Measurements from ENCODE around the gene FARS2.
A peak's percentile ranks its signal among the peaks of the same experiment; 100 is the strongest.

FARS2 gene

GRCh38 chr6:5670811-5671561 is 409.7 kb downstream of the FARS2 start:
- Histone ChIP-seq H3K36me3 (ENCODE audit: control insufficient read depth, insufficient read depth, low read length) (no peaks in the 10 kb centered on the region), H3K4me3 (ENCODE audit: extremely low read depth, insufficient read depth, low read length, poor library complexity, severe bottlenecking) (no peak overlapping the region), H3K4me1 (ENCODE audit: control insufficient read depth, insufficient read depth, low read length, poor library complexity, severe bottlenecking) (peaks cover 14% of the 10 kb centered on the region), H3K27ac (ENCODE audit: low read depth, low read length, severe bottlenecking) (no peak overlapping the region), H3K9me3 (ENCODE audit: control insufficient read depth, low read length) (no peaks in the 10 kb centered on the region)
- 79 to 100% methylated on average over 1 to 4 of the region's 7 CpGs for WGBS, 2 experiments (ENCODE audit: insufficient coverage in 2 of 2)

GRCh38 chr6:5671601-5672559 is 410.6 kb downstream of the FARS2 start:
- WGBS, 2 experiments (ENCODE audit: insufficient coverage in 2 of 2), result 87 to 94% methylated on average over 14 to 18 of the region's 22 CpGs
- no peaks in the 10 kb centered on the region for H3K36me3 ChIP-seq (ENCODE audit: control insufficient read depth, insufficient read depth, low read length)
- peaks cover 14% of the 10 kb centered on the region for H3K4me1 ChIP-seq (ENCODE audit: control insufficient read depth, insufficient read depth, low read length, poor library complexity, severe bottlenecking)
- no peaks in the 10 kb centered on the region for H3K9me3 ChIP-seq (ENCODE audit: control insufficient read depth, low read length)
- H3K4me3 ChIP-seq (ENCODE audit: extremely low read depth, insufficient read depth, low read length, poor library complexity, severe bottlenecking), result no peak overlapping the region
- peak overlapping the region; percentile 47 for H3K27ac ChIP-seq (ENCODE audit: low read depth, low read length, severe bottlenecking)

GRCh38 chr6:5672581-5673011 is 411.3 kb downstream of the FARS2 start:
- peaks cover 14% of the 10 kb centered on the region for H3K4me1 ChIP-seq (ENCODE audit: control insufficient read depth, insufficient read depth, low read length, poor library complexity, severe bottlenecking)
- H3K4me3 ChIP-seq (ENCODE audit: extremely low read depth, insufficient read depth, low read length, poor library complexity, severe bottlenecking), result no peak overlapping the region
- WGBS, 2 experiments (ENCODE audit: insufficient coverage in 2 of 2), result 50 to 60% methylated on average over 2 of the region's 3 CpGs
- peak overlapping the region; percentile 47 for H3K27ac ChIP-seq (ENCODE audit: low read depth, low read length, severe bottlenecking)
- no peaks in the 10 kb centered on the region for H3K36me3 ChIP-seq (ENCODE audit: control insufficient read depth, insufficient read depth, low read length)
- no peaks in the 10 kb centered on the region for H3K9me3 ChIP-seq (ENCODE audit: control insufficient read depth, low read length)

GRCh38 chr6:5673019-5673790 is 411.9 kb downstream of the FARS2 start:
- Histone ChIP-seq H3K9me3 (ENCODE audit: control insufficient read depth, low read length) (no peaks in the 10 kb centered on the region), H3K36me3 (ENCODE audit: control insufficient read depth, insufficient read depth, low read length) (no peaks in the 10 kb centered on the region), H3K4me3 (ENCODE audit: extremely low read depth, insufficient read depth, low read length, poor library complexity, severe bottlenecking) (no peak overlapping the region), H3K4me1 (ENCODE audit: control insufficient read depth, insufficient read depth, low read length, poor library complexity, severe bottlenecking) (peaks cover 14% of the 10 kb centered on the region), H3K27ac (ENCODE audit: low read depth, low read length, severe bottlenecking) (no peak overlapping the region)
- WGBS, 2 experiments (ENCODE audit: insufficient coverage in 2 of 2), result 84 to 86% methylated on average over 10 to 13 of the region's 13 CpGs

DNA sequence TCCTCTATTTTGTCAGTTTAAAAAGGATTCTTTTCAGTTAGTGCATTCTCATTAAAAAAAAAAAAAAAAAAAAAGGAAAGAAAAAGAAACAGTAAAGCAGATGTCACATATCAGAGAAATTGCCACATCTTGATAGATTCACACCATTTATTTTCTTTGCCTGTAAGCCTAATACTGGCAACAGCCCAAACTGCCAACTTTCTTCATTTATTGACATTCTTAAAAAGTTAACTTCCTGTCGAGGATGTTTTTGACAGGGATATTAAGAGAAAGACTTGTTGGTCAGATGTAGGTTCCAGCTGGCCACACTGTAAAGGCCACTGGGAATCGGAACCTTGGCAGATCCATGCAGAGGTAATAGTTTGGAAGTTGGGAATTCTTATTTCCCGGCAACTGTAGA is 412.8 kb downstream of the FARS2 start:
- H3K36me3 ChIP-seq (ENCODE audit: control insufficient read depth, insufficient read depth, low read length), result no peaks in the 10 kb centered on the region
- no peaks in the 10 kb centered on the region for H3K9me3 ChIP-seq (ENCODE audit: control insufficient read depth, low read length)
- H3K27ac ChIP-seq (ENCODE audit: low read depth, low read length, severe bottlenecking), result no peak overlapping the region
- peaks cover 14% of the 10 kb centered on the region for H3K4me1 ChIP-seq (ENCODE audit: control insufficient read depth, insufficient read depth, low read length, poor library complexity, severe bottlenecking)
- WGBS, 2 experiments (ENCODE audit: insufficient coverage in 2 of 2), result 100% methylated on average over 1 to 2 of the region's 3 CpGs
- no peak overlapping the region for H3K4me3 ChIP-seq (ENCODE audit: extremely low read depth, insufficient read depth, low read length, poor library complexity, severe bottlenecking)

DNA sequence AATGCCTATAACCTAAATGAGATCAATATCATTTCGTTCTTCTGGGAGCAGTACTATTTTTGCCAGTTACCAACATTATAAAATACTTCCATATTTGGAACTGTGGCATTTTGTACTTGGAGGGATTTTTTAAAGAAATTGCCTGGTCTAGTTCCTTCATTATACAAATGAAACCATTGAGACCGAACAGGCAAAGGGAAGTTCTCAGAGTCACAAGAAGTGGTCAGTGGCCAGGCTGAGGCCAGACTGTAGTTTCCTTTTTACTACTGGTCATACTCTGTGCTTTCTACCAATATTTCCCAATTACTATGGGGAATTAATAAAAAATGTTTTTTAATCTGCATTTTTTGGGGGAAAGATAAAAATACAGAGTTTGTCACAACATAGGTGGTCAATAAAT is 413.4 kb downstream of the FARS2 start:
- WGBS, 2 experiments (ENCODE audit: insufficient coverage in 2 of 2), result 100% methylated on average over 1 of the region's 2 CpGs; no CpG with 5 or more reads in 1 of the 2 experiments
- Histone ChIP-seq H3K27ac (ENCODE audit: low read depth, low read length, severe bottlenecking) (no peak overlapping the region), H3K36me3 (ENCODE audit: control insufficient read depth, insufficient read depth, low read length) (no peaks in the 10 kb centered on the region), H3K4me3 (ENCODE audit: extremely low read depth, insufficient read depth, low read length, poor library complexity, severe bottlenecking) (no peak overlapping the region), H3K4me1 (ENCODE audit: control insufficient read depth, insufficient read depth, low read length, poor library complexity, severe bottlenecking) (peaks cover 16% of the 10 kb centered on the region), H3K9me3 (ENCODE audit: control insufficient read depth, low read length) (no peaks in the 10 kb centered on the region)

DNA sequence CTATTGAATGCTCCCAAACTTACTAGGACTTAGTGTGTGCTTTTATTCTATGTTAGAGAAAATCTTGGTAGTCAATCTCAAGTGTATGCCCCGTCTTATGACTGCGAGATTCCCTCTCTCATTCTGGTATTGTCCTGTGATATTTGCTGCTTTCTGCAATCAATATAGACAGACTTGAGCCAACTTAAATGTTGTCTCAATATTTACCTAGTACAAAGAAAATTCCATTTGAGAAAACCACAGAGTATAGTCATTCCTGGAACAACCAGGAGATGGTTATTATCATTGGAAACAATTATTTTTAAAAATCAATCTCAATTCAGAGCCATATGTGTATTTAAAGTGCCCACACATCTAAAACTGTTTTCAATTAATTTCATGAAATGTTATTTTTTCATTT is 415.4 kb downstream of the FARS2 start:
- Histone ChIP-seq H3K36me3 (ENCODE audit: control insufficient read depth, insufficient read depth, low read length) (no peaks in the 10 kb centered on the region), H3K27ac (ENCODE audit: low read depth, low read length, severe bottlenecking) (no peak overlapping the region), H3K4me3 (ENCODE audit: extremely low read depth, insufficient read depth, low read length, poor library complexity, severe bottlenecking) (no peak overlapping the region), H3K9me3 (ENCODE audit: control insufficient read depth, low read length) (no peaks in the 10 kb centered on the region), H3K4me1 (ENCODE audit: control insufficient read depth, insufficient read depth, low read length, poor library complexity, severe bottlenecking) (peaks cover 17% of the 10 kb centered on the region)
- no CpG with 5 or more reads among the region's 2 CpGs for WGBS, 2 experiments (ENCODE audit: insufficient coverage in 2 of 2)

DNA sequence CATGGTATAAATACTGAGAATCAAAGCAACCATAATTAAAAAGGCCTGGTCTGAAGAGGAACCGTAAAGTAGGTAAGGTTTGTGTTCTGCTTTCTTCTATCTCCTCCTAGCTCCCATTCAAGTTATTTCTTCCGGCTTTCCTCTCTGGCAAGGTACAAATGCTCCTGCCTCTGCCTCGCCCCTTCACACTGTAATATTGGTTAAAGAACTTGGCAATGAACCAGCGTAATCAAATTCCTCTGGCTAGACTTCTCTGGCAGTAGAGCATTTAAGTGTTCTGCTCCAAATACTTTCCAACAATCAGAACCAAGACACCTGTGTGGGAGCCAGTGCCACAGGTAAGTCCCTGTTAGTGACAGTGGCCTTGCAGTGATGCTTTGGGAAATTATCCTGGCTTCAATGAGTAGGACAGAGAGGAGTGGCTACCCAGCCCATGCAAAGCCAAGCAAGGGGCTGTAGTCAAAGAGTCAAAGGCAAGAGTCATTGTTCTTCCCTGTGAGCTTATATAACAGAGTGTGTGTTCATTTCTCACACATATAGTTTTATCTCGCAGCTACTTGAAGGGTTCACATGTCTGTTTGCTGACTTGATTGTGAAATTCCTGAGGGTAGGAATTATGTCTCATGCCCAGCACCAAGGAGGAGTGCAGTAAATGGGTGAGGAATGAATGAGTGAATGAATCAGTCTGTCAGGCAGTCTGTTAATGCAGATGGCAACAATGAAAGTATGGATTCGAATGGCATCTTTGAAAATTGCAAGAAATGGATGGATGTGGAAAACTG is 416.1 kb downstream of the FARS2 start:
- H3K27ac ChIP-seq (ENCODE audit: low read depth, low read length, severe bottlenecking), result no peak overlapping the region
- no peak overlapping the region for H3K4me3 ChIP-seq (ENCODE audit: extremely low read depth, insufficient read depth, low read length, poor library complexity, severe bottlenecking)
- H3K36me3 ChIP-seq (ENCODE audit: control insufficient read depth, insufficient read depth, low read length), result no peaks in the 10 kb centered on the region
- peaks cover 12% of the 10 kb centered on the region for H3K4me1 ChIP-seq (ENCODE audit: control insufficient read depth, insufficient read depth, low read length, poor library complexity, severe bottlenecking)
- WGBS, 2 experiments (ENCODE audit: insufficient coverage in 2 of 2), result 95 to 100% methylated on average over 2 to 4 of the region's 6 CpGs
- H3K9me3 ChIP-seq (ENCODE audit: control insufficient read depth, low read length), result no peaks in the 10 kb centered on the region

DNA sequence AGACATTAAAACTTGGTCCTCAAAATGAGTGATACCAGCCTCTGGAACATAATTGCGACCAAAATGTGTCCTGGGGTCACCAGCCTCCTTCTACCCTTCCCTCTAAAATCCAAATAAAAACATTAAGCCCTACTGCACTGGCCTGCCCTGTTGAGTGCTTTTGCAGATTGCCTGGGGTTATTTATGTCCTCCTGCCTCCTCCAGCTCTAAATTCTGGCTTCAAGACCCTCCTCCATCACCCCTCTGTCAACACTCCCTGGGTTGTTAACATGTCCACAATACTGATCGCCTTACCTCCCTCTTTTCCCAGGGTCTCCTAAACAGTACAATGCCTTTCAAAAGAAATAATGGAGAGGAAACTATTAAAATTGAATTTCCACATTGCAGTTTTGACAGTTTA is 418.0 kb downstream of the FARS2 start:
- no peak overlapping the region for H3K27ac ChIP-seq (ENCODE audit: low read depth, low read length, severe bottlenecking)
- H3K4me3 ChIP-seq (ENCODE audit: extremely low read depth, insufficient read depth, low read length, poor library complexity, severe bottlenecking), result no peak overlapping the region
- 86% methylated on average over 1 of the region's 2 CpGs; no CpG with 5 or more reads in 1 of the 2 experiments for WGBS, 2 experiments (ENCODE audit: insufficient coverage in 2 of 2)
- peaks cover 3% of the 10 kb centered on the region for H3K4me1 ChIP-seq (ENCODE audit: control insufficient read depth, insufficient read depth, low read length, poor library complexity, severe bottlenecking)
- no peaks in the 10 kb centered on the region for H3K36me3 ChIP-seq (ENCODE audit: control insufficient read depth, insufficient read depth, low read length)
- no peaks in the 10 kb centered on the region for H3K9me3 ChIP-seq (ENCODE audit: control insufficient read depth, low read length)

GRCh38 chr6:5679691-5680090 is 418.4 kb downstream of the FARS2 start:
- Histone ChIP-seq H3K36me3 (ENCODE audit: control insufficient read depth, insufficient read depth, low read length) (no peaks in the 10 kb centered on the region), H3K9me3 (ENCODE audit: control insufficient read depth, low read length) (no peaks in the 10 kb centered on the region), H3K4me1 (ENCODE audit: control insufficient read depth, insufficient read depth, low read length, poor library complexity, severe bottlenecking) (peaks cover 3% of the 10 kb centered on the region), H3K4me3 (ENCODE audit: extremely low read depth, insufficient read depth, low read length, poor library complexity, severe bottlenecking) (no peak overlapping the region), H3K27ac (ENCODE audit: low read depth, low read length, severe bottlenecking) (no peak overlapping the region)
- WGBS, 2 experiments (ENCODE audit: insufficient coverage in 2 of 2), result 83 to 86% methylated on average over 3 of the region's 4 CpGs

All from mesodermal cell (in vitro differentiated cells).